Measurements from ENCODE around the gene CSE1L. TPM values are rescaled to one million over a fixed set of nuclear protein-coding genes. Genes with fewer than 3 reads are reported as not detected.
A peak's percentile ranks its signal among the peaks of the same experiment; 100 is the strongest.

CSE1L gene
- total RNA-seq, 1 experiment from 2014 or later = 246 TPM

- Histone ChIP-seq H3K27me3 (ENCODE audit: insufficient read depth, low read length) (no peaks in the 10 kb centered on the region), H3K79me1 (ENCODE audit: insufficient read depth, low read depth, low read length, poor library complexity, severe bottlenecking) (no peaks in the 10 kb centered on the region), H3K4me2 (ENCODE audit: insufficient read depth, insufficient read length, low read length) (no peak overlapping the region), H4K20me1 (ENCODE audit: control insufficient read depth, insufficient read depth, insufficient read length) (no peaks in the 10 kb centered on the region), H3K4me1 (ENCODE audit: insufficient read depth, low read length) (no peaks in the 10 kb centered on the region), H3K23ac (ENCODE audit: insufficient read length, low read depth, low read length) (no peak overlapping the region), H3K56ac (ENCODE audit: insufficient read length, low read depth, low read length) (no peak overlapping the region), H3K9me3 (ENCODE audit: control insufficient read depth, low read depth, low read length) (no peaks in the 10 kb centered on the region), H3K23me2 (ENCODE audit: insufficient read length, low read depth, low read length, poor library complexity, severe bottlenecking) (no peaks in the 10 kb centered on the region), H3K18ac (ENCODE audit: insufficient read length, low read depth, low read length) (no peak overlapping the region), H2BK20ac (ENCODE audit: low read depth, low read length, poor library complexity, severe bottlenecking) (no peak overlapping the region), H3K14ac (ENCODE audit: insufficient read depth, low read length) (no peak overlapping the region), H4K8ac (replicated peaks; ENCODE audit: insufficient read length, low read depth, low read length) (no peak overlapping the region), H2BK15ac (ENCODE audit: low read depth, low read length) (no peak overlapping the region), H2BK120ac (ENCODE audit: low read depth, low read length, poor library complexity, severe bottlenecking) (no peak overlapping the region), H3K4ac (ENCODE audit: low read depth, low read length) (no peak overlapping the region), H3K79me2 (ENCODE audit: insufficient read depth, low read length) (no peaks in the 10 kb centered on the region), H2AFZ (ENCODE audit: low read length) (no peak overlapping the region), H3T11ph (ENCODE audit: low read length) (no peak overlapping the region), H4K5ac (ENCODE audit: insufficient read length, low read depth, low read length) (no peak overlapping the region), H2BK5ac (ENCODE audit: insufficient read length, low read length) (no peak overlapping the region), H3K9ac (ENCODE audit: extremely low read depth, insufficient read length, low read length) (no peak overlapping the region), H2AK5ac (ENCODE audit: insufficient read length, low read length) (no peak overlapping the region), H3K27ac (ENCODE audit: insufficient read length, low read depth, low read length) (no peak overlapping the region), H4K91ac (ENCODE audit: insufficient read length, low read depth, low read length) (no peak overlapping the region), H2BK12ac (ENCODE audit: insufficient read length, low read depth, low read length) (no peak overlapping the region)
- DNase-seq = no peak
- 0 out of 7 replicates have a peak overlapping the region, but pooled peaks of 1 of the 3 experiments have one; percentile 22 for H3K27ac Mint-ChIP-seq
- no peaks in the 10 kb centered on the region for H3K4me1 Mint-ChIP-seq
- TF ChIP-seq CTCF (conservative IDR thresholded peaks at IDR 0.05) = no peak
- WGBS (ENCODE audit: extremely low coverage, insufficient read length, low lambda C conversion rate) = no CpG with 5 or more reads among the region's 3 CpGs
- peaks cover 16 to 53% (median 30%) of the 10 kb centered on the region in 3 experiments; a peak in 6 of 7 replicates for H3K36me3 Mint-ChIP-seq (ENCODE audit: insufficient read depth in 1 of 3, low read depth in 3 of 3)
- no peak overlapping the region for H3K4me3 Mint-ChIP-seq
- H3K9me3 Mint-ChIP-seq = no peaks in the 10 kb centered on the region
- no peaks in the 10 kb centered on the region for H3K27me3 Mint-ChIP-seq (ENCODE audit: low read depth)
Measured at GRCh38 chr20:48999890-49000870, 45.9 kb upstream of the CSE1L start.

All from H9 (cell line).